Measurements from ENCODE around the gene TIGD1.
"Not testable (repeated sequence)": the region's sequence is repeated elsewhere in the genome, so short reads cannot be mapped to it uniquely, and the experiment has no call there.

The TIGD1 gene

GRCh38 chr2:232539298-232540231, 10.8 kb downstream of the TIGD1 start, which contains the start of gene CHRNG:
CHRNG (plus strand) TSS chr2:232539692; CDS start chr2:232539748, 56 bp downstream.
- DNase-seq (ENCODE audit: low read depth, low spot score) = no peak

DNA sequence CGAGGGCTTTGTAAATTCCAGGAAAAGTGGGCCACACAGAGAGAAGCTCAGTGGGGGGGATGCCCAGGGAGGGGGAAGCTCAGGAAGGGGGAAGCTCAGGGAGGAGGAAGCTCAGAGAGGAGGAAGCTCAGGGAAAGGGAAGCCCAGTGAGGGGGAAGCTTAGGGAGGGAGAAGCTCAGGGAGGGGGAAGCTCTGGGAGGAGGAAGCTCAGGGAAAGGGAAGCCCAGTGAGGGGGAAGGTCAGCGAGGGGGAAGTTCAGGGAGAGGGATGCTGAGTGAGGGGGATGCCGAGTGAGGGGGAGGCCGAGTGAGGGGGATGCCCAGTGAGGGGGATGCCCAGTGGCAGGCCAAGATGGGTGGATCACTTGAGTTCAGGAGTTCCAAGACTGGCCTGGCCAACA, 11.7 kb downstream of the TIGD1 start:
- DNase-seq (ENCODE audit: low read depth, low spot score) = no peak

DNA sequence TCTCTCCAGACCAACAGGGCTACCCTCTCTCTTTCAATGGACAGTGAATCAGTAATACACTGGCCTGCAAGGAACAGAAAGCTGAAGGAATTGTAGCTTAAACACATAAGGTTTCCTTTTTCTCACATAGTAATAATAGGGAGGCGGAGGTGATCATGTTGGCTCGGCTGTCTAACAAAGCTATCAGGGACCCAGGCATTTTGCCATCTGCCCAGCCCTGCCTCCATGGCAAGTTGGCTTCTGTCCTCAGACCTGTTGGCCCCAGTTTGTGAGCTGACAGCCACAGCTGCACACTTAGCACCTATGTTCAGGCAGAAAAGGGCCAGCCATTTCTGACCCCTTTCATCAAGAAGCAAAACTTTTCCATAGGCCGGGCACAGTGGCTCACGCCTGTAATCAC, 12.9 kb downstream of the TIGD1 start:
- no peak for DNase-seq (ENCODE audit: low read depth, low spot score)

- no peak for DNase-seq (ENCODE audit: low read depth, low spot score)
Measured at GRCh38 chr2:232537079-232537478, 13.3 kb downstream of the TIGD1 start.

DNA sequence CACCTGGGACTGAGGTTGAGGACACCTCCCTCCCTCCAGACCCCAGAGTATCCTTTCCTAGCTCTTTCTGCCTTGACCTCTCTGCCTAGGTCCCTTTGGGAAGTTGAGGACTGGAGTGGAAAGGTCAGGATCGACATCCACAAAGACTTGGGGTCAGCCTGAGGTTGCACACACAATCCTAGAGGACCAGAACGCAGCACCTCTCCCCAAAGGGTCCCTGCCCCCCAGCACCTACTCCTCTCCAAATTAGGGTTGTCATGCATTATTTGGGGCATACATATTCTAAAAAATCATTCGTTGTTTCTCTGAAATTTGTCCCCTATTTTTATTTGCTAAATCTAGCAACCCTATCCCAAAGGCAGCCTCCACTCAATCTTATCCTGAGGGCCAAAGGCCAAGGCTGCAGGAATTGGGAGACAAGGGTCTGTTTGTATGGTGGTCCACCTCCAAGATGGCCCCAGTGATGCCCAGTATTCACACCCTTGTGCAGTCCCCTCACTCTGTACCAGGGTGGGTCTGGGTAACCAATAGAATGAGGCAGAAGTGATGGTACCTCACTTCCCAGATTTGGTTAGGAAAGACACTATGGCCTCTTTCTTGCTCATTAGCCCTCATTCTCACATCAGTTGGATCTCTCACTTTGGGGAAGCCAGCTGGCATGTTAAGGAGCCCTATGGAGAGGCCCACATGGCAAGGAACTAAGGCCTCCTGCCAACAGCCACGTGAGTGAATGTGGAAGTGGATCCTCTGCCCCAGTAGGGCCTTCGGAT, 14.4 kb downstream of the TIGD1 start:
- DNase-seq (ENCODE audit: low read depth, low spot score) = no peak

GRCh38 chr2:232534940-232535651, 15.3 kb downstream of the TIGD1 start:
- DNase-seq (ENCODE audit: low read depth, low spot score) = no peak

GRCh38 chr2:232533944-232534710, 16.2 kb downstream of the TIGD1 start:
- no peak for DNase-seq (ENCODE audit: low read depth, low spot score)

- not testable (repeated sequence) for DNase-seq (ENCODE audit: low read depth, low spot score)
Measured at GRCh38 chr2:232532821-232533220, 17.5 kb downstream of the TIGD1 start.

- no peak for DNase-seq (ENCODE audit: low read depth, low spot score)
Measured at GRCh38 chr2:232532419-232532818, 17.9 kb downstream of the TIGD1 start.

DNA sequence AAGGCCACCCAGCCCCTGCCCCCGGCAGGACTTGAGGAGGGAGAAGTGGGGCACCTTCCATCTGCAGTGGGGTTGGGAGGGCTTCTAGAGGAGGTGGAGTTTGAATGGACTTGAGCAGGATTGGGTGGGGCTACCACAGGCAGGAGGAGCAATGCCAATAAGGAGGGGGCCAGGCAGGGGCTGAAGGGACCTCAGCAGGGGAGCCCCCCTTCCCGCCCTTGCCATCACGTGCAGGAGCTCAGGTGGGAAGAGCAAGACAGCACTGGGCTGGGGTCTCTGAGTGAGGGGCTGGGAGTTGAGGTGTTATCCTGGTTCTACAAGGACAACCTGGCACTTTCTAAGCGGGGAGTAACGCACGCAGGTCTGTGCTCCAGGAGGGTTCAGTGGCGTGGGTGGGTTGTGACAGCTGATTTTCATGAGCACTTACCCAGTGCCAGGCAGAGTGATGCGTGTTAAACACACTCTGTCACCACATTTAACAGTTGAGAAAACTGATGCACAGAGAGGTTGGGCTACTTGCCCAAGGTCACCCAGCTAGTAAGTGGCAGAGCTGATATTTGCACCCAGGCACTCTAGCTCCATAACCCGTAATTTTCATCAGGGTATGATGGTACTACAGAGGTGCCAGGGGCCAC, 19.6 kb downstream of the TIGD1 start:
- DNase-seq (ENCODE audit: low read depth, low spot score) = no peak

GRCh38 chr2:232529806-232530547, 20.4 kb downstream of the TIGD1 start:
- no peak for DNase-seq (ENCODE audit: low read depth, low spot score)

DNA sequence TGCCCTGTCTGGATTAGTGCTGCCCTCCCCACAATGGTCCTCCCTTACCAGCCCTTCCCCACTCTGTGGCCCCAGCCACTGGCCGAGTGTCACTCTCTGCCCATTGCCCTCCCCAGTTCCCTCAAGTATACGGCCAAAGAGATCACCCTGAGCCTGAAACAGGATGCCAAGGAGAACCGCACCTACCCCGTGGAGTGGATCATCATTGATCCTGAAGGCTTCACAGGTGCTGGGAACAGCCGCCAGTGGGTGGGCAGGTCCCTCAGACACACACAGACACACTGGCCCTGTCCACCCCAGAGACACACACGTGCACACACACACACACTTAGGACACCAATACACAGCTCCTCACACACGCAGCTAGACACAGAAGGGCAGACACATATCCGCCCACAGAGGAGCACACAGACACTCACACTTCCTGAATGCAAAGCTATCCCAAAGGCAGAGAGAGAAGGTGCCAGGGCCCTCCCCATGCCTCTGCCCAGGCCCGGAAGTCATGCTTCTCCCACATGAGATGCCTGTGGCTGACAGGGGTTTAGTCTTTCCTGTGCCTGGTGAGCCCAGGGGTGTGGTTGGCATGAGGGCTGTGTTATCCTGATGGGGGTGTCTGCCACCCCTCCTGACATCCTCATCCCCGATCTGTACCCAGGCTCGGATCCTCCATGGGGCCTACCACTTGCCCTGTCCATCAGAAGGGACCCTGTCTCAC, 21.5 kb downstream of the TIGD1 start:
- DNase-seq (ENCODE audit: low read depth, low spot score) = no peak

DNA sequence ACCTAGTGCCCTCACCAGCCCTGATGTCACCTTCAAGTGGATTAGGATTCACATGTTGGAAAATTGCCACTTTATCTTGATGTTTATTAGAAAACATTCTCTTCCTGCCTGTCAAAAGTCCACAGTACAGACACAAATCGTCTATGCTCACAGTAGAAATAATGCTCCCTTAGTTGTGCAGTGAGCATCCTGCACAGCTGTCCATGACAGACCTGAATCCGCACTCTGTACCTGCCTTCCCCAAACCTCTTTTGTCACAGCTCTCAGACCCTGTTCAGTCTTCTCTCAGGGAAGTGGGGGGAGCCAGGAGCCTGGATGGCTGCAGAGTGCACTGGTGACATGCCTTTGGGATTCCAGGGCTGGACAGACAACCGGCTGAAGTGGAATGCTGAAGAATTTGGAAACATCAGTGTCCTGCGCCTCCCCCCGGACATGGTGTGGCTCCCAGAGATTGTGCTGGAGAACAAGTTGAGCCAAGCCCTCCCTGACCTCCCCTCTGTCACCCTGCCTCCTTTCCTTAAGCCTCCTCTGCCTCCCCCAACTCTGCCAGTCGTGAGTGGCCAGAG, 22.4 kb downstream of the TIGD1 start:
- DNase-seq (ENCODE audit: low read depth, low spot score) = no peak

- DNase-seq (ENCODE audit: low read depth, low spot score) = no peak
Measured at GRCh38 chr2:232526372-232526941, 23.9 kb downstream of the TIGD1 start.

DNA sequence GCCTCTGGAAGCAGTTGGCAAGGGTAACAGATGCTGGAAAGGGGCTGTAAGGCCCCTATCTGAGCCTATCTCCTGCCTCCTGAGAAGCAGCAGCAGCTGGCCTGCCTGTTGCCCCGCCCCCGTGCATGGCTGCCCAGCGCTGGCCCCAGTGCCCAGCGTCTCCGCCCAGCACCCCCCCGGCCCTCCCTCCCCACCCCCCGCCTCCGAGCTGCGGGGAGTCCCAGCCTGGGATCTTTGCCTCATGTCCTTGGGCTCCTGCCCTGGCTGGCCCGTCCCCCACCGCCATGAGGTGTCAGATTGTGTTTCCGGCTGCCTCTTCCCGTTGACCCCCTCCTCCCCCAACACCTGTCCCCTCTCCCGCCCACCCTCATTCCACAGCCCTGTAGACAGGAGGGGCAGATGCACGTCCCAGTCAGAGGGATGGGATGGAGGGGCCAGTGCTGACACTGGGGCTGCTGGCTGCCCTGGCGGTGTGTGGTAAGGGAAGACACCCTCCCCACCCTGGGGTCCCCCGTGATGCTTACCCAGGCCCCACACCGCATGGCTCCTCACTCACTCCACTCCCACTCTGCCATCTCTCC, 24.5 kb downstream of the TIGD1 start, which contains the start of gene CHRND:
CHRND (plus strand) TSS at position 370 of the 581 bp plus-strand sequence; CDS start at position 426, 56 bp downstream.
- no peak for DNase-seq (ENCODE audit: low read depth, low spot score)

DNA sequence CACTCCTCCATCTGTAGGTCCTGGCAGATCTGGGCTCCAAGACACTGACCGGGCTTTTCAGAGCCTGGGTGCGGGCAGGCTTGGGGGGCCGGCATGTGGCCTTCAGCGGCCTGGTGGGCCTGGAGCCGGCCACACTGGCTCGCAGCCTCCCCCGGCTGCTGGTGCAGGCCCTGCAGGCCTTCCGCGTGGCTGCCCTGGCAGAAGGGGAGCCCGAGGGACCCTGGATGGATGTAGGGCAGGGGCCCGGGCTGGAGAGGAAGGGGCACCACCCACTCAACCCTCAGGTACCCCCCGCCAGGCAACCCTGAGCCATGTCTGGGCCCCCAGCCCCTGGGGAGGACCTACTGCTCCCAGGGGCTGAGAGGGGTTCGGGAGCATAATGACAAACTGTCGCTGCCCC, 25.2 kb downstream of the TIGD1 start:
- no peak for DNase-seq (ENCODE audit: low read depth, low spot score)

GRCh38 chr2:232524771-232525170, 25.6 kb downstream of the TIGD1 start:
- no peak for DNase-seq (ENCODE audit: low read depth, low spot score)
